Measurements from ENCODE around the gene GPT2. TPM values are rescaled to one million over a fixed set of nuclear protein-coding genes. Genes with fewer than 3 reads are reported as not detected.

GPT2 gene
- total RNA-seq, 1 donor from 2014 or later = 15.7 TPM

DNA sequence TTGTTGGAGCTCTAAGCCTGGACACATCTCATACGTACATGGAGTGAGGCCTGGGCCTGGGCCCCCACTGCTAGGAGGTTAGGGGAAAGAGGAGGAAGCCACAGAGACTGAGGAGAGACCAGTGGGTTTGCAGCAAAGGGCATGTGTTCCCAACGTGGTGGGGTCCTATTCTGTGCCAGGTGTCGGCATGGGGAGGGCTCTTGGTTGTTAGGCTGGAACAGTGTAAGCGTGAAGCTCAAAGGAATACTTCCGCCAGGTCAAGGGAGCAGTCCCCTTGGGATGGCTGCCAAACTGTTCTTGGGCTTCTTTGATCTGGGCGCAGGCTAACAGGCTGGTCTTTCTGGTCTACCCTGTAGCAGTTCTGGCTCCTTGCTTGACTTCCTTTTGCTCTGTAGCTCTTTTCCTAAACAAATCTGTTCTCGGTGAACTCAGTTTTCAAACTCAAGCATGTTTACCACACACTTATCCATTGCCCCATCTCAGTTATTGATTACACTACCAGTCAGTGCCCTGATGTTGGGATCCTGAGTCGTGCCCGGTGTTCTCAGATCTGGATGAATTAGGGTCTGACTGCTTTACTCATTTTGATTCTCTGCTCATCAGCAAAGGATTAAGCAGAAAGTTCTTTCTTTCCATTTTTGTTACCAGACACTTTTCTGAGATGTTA, 36.4 kb downstream of the GPT2 start:
- peaks cover 36 to 45% (median 42%) of the 10 kb centered on the region in 3 donors for H3K36me3 ChIP-seq (ENCODE audit: control insufficient read depth in 3 of 3, insufficient read depth in 3 of 3, low read length in 3 of 3)
- no peak overlapping the region for H3K27ac ChIP-seq (ENCODE audit: low read depth, low read length)
- no peak overlapping the region for H3K4me3 ChIP-seq (ENCODE audit: low read length in 3 of 3)
- peaks cover 13 to 39% (median 33%) of the 10 kb centered on the region in 3 donors for H3K4me1 ChIP-seq (ENCODE audit: control insufficient read depth in 3 of 3, insufficient read depth in 3 of 3, low read length in 3 of 3)
- H3K9me3 ChIP-seq (ENCODE audit: control insufficient read depth in 3 of 3, low read length in 3 of 3) = no peaks in the 10 kb centered on the region
- H3K9ac ChIP-seq (ENCODE audit: low read depth in 1 of 3, low read length in 3 of 3) = no peak overlapping the region
- H3K27me3 ChIP-seq (ENCODE audit: control insufficient read depth in 3 of 3, insufficient read depth in 3 of 3, low read length in 3 of 3) = no peaks in the 10 kb centered on the region

DNA sequence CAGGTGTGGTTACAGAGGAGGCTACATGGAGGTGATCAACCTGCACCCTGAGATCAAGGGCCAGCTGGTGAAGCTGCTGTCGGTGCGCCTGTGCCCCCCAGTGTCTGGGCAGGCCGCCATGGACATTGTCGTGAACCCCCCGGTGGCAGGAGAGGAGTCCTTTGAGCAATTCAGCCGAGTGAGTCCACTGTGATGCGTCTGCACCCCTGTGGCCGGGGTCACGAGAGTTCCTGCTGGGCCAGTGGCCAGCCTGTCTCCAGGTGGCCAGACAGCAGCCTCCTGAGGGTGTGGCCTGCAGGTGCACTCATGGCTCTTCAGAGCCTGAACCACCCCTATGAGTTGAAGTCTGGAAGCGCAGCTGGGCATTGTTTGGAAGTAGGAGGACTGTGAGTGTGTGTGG, 38.1 kb downstream of the GPT2 start:
- no peaks in the 10 kb centered on the region for H3K9me3 ChIP-seq (ENCODE audit: control insufficient read depth in 3 of 3, low read length in 3 of 3)
- no peak overlapping the region for H3K4me3 ChIP-seq (ENCODE audit: low read length in 3 of 3)
- peaks cover 23 to 50% (median 47%) of the 10 kb centered on the region in 3 donors for H3K4me1 ChIP-seq (ENCODE audit: control insufficient read depth in 3 of 3, insufficient read depth in 3 of 3, low read length in 3 of 3)
- H3K36me3 ChIP-seq (ENCODE audit: control insufficient read depth in 3 of 3, insufficient read depth in 3 of 3, low read length in 3 of 3) = peaks cover 33 to 46% (median 38%) of the 10 kb centered on the region in 3 donors
- no peaks in the 10 kb centered on the region for H3K27me3 ChIP-seq (ENCODE audit: control insufficient read depth in 3 of 3, insufficient read depth in 3 of 3, low read length in 3 of 3)
- peak overlapping the region in 1 of 3 donors; percentile 3 for H3K9ac ChIP-seq (ENCODE audit: low read depth in 1 of 3, low read length in 3 of 3)
- no peak overlapping the region for H3K27ac ChIP-seq (ENCODE audit: low read depth, low read length)

- no peaks in the 10 kb centered on the region for H3K27me3 ChIP-seq (ENCODE audit: control insufficient read depth in 3 of 3, insufficient read depth in 3 of 3, low read length in 3 of 3)
- H3K9ac ChIP-seq (ENCODE audit: low read depth in 1 of 3, low read length in 3 of 3) = peak overlapping the region in 2 of 3 donors; percentile 43 to 69
- peaks cover 28 to 56% (median 53%) of the 10 kb centered on the region in 3 donors for H3K4me1 ChIP-seq (ENCODE audit: control insufficient read depth in 3 of 3, insufficient read depth in 3 of 3, low read length in 3 of 3)
- peak overlapping the region in 1 of 3 donors; percentile 56 for H3K4me3 ChIP-seq (ENCODE audit: low read length in 3 of 3)
- H3K27ac ChIP-seq (ENCODE audit: low read depth, low read length) = peak overlapping the region; percentile 77
- H3K36me3 ChIP-seq (ENCODE audit: control insufficient read depth in 3 of 3, insufficient read depth in 3 of 3, low read length in 3 of 3) = peaks cover 28 to 41% (median 31%) of the 10 kb centered on the region in 3 donors
- no peaks in the 10 kb centered on the region for H3K9me3 ChIP-seq (ENCODE audit: control insufficient read depth in 3 of 3, low read length in 3 of 3)
These were observed 39.5 kb downstream of the GPT2 start for GRCh38 chr16:46923513-46924295.

- Histone ChIP-seq H3K36me3 (ENCODE audit: control insufficient read depth in 3 of 3, insufficient read depth in 3 of 3, low read length in 3 of 3) (peaks cover 29 to 42% (median 33%) of the 10 kb centered on the region in 3 donors), H3K9ac (ENCODE audit: low read depth in 1 of 3, low read length in 3 of 3) (peak overlapping the region in 2 of 3 donors; percentile 43 to 69), H3K27ac (ENCODE audit: low read depth, low read length) (peak overlapping the region; percentile 77), H3K4me1 (ENCODE audit: control insufficient read depth in 3 of 3, insufficient read depth in 3 of 3, low read length in 3 of 3) (peaks cover 29 to 49% (median 49%) of the 10 kb centered on the region in 3 donors), H3K9me3 (ENCODE audit: control insufficient read depth in 3 of 3, low read length in 3 of 3) (no peaks in the 10 kb centered on the region), H3K4me3 (ENCODE audit: low read length in 3 of 3) (peak overlapping the region in 1 of 3 donors; percentile 56), H3K27me3 (ENCODE audit: control insufficient read depth in 3 of 3, insufficient read depth in 3 of 3, low read length in 3 of 3) (no peaks in the 10 kb centered on the region)
These were observed 40.2 kb downstream of the GPT2 start for GRCh38 chr16:46924402-46924801.

- Histone ChIP-seq H3K9me3 (ENCODE audit: control insufficient read depth in 3 of 3, low read length in 3 of 3) (no peaks in the 10 kb centered on the region), H3K36me3 (ENCODE audit: control insufficient read depth in 3 of 3, insufficient read depth in 3 of 3, low read length in 3 of 3) (peaks cover 28 to 40% (median 39%) of the 10 kb centered on the region in 3 donors), H3K4me3 (ENCODE audit: low read length in 3 of 3) (no peak overlapping the region), H3K27ac (ENCODE audit: low read depth, low read length) (peak overlapping the region; percentile 48), H3K9ac (ENCODE audit: low read depth in 1 of 3, low read length in 3 of 3) (peak overlapping the region in 2 of 3 donors; percentile 17 to 62), H3K27me3 (ENCODE audit: control insufficient read depth in 3 of 3, insufficient read depth in 3 of 3, low read length in 3 of 3) (no peaks in the 10 kb centered on the region), H3K4me1 (ENCODE audit: control insufficient read depth in 3 of 3, insufficient read depth in 3 of 3, low read length in 3 of 3) (peaks cover 30 to 50% (median 47%) of the 10 kb centered on the region in 3 donors)
These were observed 42.5 kb downstream of the GPT2 start for GRCh38 chr16:46926470-46927225.

GRCh38 chr16:46927273-46927672, 43.1 kb downstream of the GPT2 start:
- Histone ChIP-seq H3K27ac (ENCODE audit: low read depth, low read length) (peak overlapping the region; percentile 48), H3K9me3 (ENCODE audit: control insufficient read depth in 3 of 3, low read length in 3 of 3) (no peaks in the 10 kb centered on the region), H3K4me3 (ENCODE audit: low read length in 3 of 3) (no peak overlapping the region), H3K27me3 (ENCODE audit: control insufficient read depth in 3 of 3, insufficient read depth in 3 of 3, low read length in 3 of 3) (no peaks in the 10 kb centered on the region), H3K4me1 (ENCODE audit: control insufficient read depth in 3 of 3, insufficient read depth in 3 of 3, low read length in 3 of 3) (peaks cover 30 to 50% (median 47%) of the 10 kb centered on the region in 3 donors), H3K36me3 (ENCODE audit: control insufficient read depth in 3 of 3, insufficient read depth in 3 of 3, low read length in 3 of 3) (peaks cover 22 to 38% (median 34%) of the 10 kb centered on the region in 3 donors), H3K9ac (ENCODE audit: low read depth in 1 of 3, low read length in 3 of 3) (peak overlapping the region in 2 of 3 donors; percentile 17 to 62)

GRCh38 chr16:46928811-46929210, 44.6 kb downstream of the GPT2 start:
- Histone ChIP-seq H3K4me1 (ENCODE audit: control insufficient read depth in 3 of 3, insufficient read depth in 3 of 3, low read length in 3 of 3) (peaks cover 30 to 44% (median 40%) of the 10 kb centered on the region in 3 donors), H3K36me3 (ENCODE audit: control insufficient read depth in 3 of 3, insufficient read depth in 3 of 3, low read length in 3 of 3) (peaks cover 20 to 28% (median 26%) of the 10 kb centered on the region in 3 donors), H3K27ac (ENCODE audit: low read depth, low read length) (no peak overlapping the region)

DNA sequence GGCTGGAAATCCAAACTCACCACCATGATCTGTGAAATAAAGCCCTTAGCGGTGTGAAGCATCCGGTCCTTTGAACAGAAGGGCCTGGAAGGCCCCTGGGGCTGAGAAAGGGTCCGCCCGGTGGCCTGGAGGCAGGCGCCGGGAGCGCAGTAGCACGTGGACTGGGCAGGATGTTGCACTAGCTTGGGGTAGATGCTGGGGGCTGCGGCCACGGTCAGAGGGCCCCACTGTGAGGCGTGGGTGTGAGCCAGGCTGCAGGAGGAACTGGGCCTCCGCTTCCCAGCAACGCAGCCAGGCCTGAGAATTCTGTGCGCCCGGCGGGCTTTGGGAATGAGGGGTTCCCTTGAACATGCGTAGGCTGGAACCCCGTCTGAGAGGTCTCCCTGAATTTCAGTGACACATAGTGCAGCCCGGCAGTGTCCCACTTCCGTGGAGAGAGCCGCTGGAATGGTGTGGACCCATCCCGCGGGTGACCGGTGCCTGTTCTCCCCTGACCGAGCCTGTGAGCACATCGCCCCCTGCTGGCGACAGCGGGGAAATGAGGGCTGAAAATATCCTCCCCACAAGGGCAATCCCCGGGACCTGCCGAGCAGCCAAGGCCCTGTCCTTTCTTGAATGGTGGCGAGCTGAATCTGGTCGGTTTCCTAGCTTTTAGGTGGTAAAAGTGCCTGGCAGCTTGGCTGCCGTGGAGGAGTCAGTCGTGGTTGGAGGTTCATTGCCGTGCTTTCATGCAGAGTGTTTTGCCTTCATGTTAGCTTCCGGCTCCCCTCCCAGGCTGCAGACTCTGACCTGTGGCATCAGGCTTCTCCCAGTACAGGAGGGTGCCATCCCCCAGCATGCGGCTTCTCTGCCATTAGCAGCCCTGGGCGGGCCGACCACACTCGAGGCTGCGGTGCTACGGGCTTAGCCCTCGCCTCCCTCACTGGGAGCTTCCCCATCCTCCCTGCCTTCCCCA, 45.5 kb downstream of the GPT2 start:
- Histone ChIP-seq H3K9me3 (ENCODE audit: control insufficient read depth in 3 of 3, low read length in 3 of 3) (no peaks in the 10 kb centered on the region), H3K36me3 (ENCODE audit: control insufficient read depth in 3 of 3, insufficient read depth in 3 of 3, low read length in 3 of 3) (peaks cover 13 to 23% (median 20%) of the 10 kb centered on the region in 3 donors), H3K27me3 (ENCODE audit: control insufficient read depth in 3 of 3, insufficient read depth in 3 of 3, low read length in 3 of 3) (no peaks in the 10 kb centered on the region), H3K4me3 (ENCODE audit: low read length in 3 of 3) (no peak overlapping the region), H3K4me1 (ENCODE audit: control insufficient read depth in 3 of 3, insufficient read depth in 3 of 3, low read length in 3 of 3) (peaks cover 21 to 35% (median 31%) of the 10 kb centered on the region in 3 donors), H3K27ac (ENCODE audit: low read depth, low read length) (no peak overlapping the region), H3K9ac (ENCODE audit: low read depth in 1 of 3, low read length in 3 of 3) (peak overlapping the region in 1 of 3 donors; percentile 25)

More at GRCh38 chr16:46928811-46929210, 44.6 kb downstream of the GPT2 start:
- Histone ChIP-seq H3K27me3 (ENCODE audit: control insufficient read depth in 3 of 3, insufficient read depth in 3 of 3, low read length in 3 of 3) (no peaks in the 10 kb centered on the region), H3K9ac (ENCODE audit: low read depth in 1 of 3, low read length in 3 of 3) (peak overlapping the region in 1 of 3 donors; percentile 3), H3K4me3 (ENCODE audit: low read length in 3 of 3) (no peak overlapping the region), H3K9me3 (ENCODE audit: control insufficient read depth in 3 of 3, low read length in 3 of 3) (no peaks in the 10 kb centered on the region)

DNA sequence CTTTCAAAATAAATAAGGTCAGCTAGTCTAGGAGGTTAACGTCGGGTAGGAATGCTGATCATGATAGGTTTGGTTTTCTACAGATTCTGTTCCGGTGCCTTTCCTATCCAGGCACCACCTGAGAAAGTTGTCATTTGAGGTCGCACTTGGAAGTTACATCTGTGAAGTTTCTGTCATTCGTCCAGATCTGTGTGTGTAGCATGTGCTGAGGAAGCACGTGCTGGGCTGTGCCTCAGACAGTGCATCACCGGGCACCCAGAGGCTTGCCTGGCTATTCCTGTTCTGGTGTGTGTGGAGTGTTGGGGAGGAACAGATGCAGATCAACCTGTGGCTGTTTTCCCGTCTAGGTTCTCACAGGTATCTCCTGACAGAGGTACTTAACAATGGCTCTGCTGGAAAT, 46.7 kb downstream of the GPT2 start:
- H3K4me1 ChIP-seq (ENCODE audit: control insufficient read depth in 3 of 3, insufficient read depth in 3 of 3, low read length in 3 of 3) = peaks cover 19 to 26% (median 26%) of the 10 kb centered on the region in 3 donors
- H3K9me3 ChIP-seq (ENCODE audit: control insufficient read depth in 3 of 3, low read length in 3 of 3) = no peaks in the 10 kb centered on the region
- H3K27ac ChIP-seq (ENCODE audit: low read depth, low read length) = no peak overlapping the region
- peaks cover 11 to 21% (median 20%) of the 10 kb centered on the region in 3 donors for H3K36me3 ChIP-seq (ENCODE audit: control insufficient read depth in 3 of 3, insufficient read depth in 3 of 3, low read length in 3 of 3)
- H3K27me3 ChIP-seq (ENCODE audit: control insufficient read depth in 3 of 3, insufficient read depth in 3 of 3, low read length in 3 of 3) = no peaks in the 10 kb centered on the region
- H3K4me3 ChIP-seq (ENCODE audit: low read length in 3 of 3) = no peak overlapping the region
- H3K9ac ChIP-seq (ENCODE audit: low read depth in 1 of 3, low read length in 3 of 3) = no peak overlapping the region

All from skeletal muscle tissue (tissue), 4 donors.